ENCODE measurements around the gene LTO1. TPM values are rescaled to one million over a fixed set of nuclear protein-coding genes. Genes with fewer than 3 reads are reported as not detected.

LTO1 gene
- total and polyA plus RNA-seq, 2 of the 13 experiments (the other 11 are each of a cell fraction or from before 2014, with no cell fraction given) = 11.8 to 15.0 TPM

GRCh38 chr11:69674886-69675714, at the start of gene LTO1 (continued):
- TF ChIP-seq KAT7 (CRISPR knock-in tag; IDR thresholded peaks at IDR 0.05; ENCODE audit: borderline replicate concordance) = peak; percentile 70; the same call in 1 of the 2 replicates
- no peak for TF ChIP-seq ZNF431 (CRISPR knock-in tag; IDR thresholded peaks at IDR 0.05; ENCODE audit: borderline replicate concordance, low read depth)
- TF ChIP-seq NCOA5 (CRISPR knock-in tag; IDR thresholded peaks at IDR 0.05) = no peak
- TF ChIP-seq MED8 (CRISPR knock-in tag; IDR thresholded peaks at IDR 0.05; ENCODE audit: insufficient replicate concordance) = peak; percentile 35
- TF ChIP-seq SNAPC2 (CRISPR knock-in tag; IDR thresholded peaks at IDR 0.05) = peak; percentile 91
- peak; percentile 85; the same call in 1 of the 2 replicates for TF ChIP-seq MXD1 (CRISPR knock-in tag; IDR thresholded peaks at IDR 0.05)
- TF ChIP-seq ARNT2 (CRISPR knock-in tag; IDR thresholded peaks at IDR 0.05; ENCODE audit: low read depth) = peak; percentile 56; the same call in 1 of the 2 replicates
- no peak for TF ChIP-seq TCF7L2 (IDR thresholded peaks at IDR 0.05; ENCODE audit: low read depth, low read length)
- TF ChIP-seq ZNF256 (CRISPR knock-in tag; conservative IDR thresholded peaks at IDR 0.05) = no peak; the same call in 1 of the 2 replicates
- TF ChIP-seq CEBPG (CRISPR knock-in tag; IDR thresholded peaks at IDR 0.05) = 0 out of 2 replicates have a peak, but pooled peaks have one; percentile 3
- TF ChIP-seq MEF2D (CRISPR knock-in tag; IDR thresholded peaks at IDR 0.05) = peak; percentile 71; the same call in 1 of the 2 replicates
- TF ChIP-seq PCBP2 (optimal IDR thresholded peaks at IDR 0.05; ENCODE audit: low read depth, low read length, poor library complexity, severe bottlenecking) = no peak
- no peak for TF ChIP-seq KLF13 (CRISPR knock-in tag; IDR thresholded peaks at IDR 0.05)
- TF ChIP-seq ZNF639 (CRISPR knock-in tag; conservative IDR thresholded peaks at IDR 0.05) = peak; percentile 14; the same call in 1 of the 2 replicates
- TF ChIP-seq SAP130 (CRISPR knock-in tag; IDR thresholded peaks at IDR 0.05; ENCODE audit: low read depth) = peak; percentile 96
- TF ChIP-seq, protein P1, sequence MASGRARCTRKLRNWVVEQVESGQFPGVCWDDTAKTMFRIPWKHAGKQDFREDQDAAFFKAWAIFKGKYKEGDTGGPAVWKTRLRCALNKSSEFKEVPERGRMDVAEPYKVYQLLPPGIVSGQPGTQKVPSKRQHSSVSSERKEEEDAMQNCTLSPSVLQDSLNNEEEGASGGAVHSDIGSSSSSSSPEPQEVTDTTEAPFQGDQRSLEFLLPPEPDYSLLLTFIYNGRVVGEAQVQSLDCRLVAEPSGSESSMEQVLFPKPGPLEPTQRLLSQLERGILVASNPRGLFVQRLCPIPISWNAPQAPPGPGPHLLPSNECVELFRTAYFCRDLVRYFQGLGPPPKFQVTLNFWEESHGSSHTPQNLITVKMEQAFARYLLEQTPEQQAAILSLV (CRISPR knock-in tag; IDR thresholded peaks at IDR 0.05; ENCODE audit: borderline replicate concordance) = 0 out of 2 replicates have a peak, but pooled peaks have one; percentile 24
- no peak for TF ChIP-seq NFKBIZ (CRISPR knock-in tag; IDR thresholded peaks at IDR 0.05)
- TF ChIP-seq KDM5B (CRISPR knock-in tag; IDR thresholded peaks at IDR 0.05; ENCODE audit: borderline replicate concordance) = peak; percentile 77; the same call in 1 of the 2 replicates
- TF ChIP-seq PPARG (CRISPR knock-in tag; conservative IDR thresholded peaks at IDR 0.05) = no peak; the same call in 1 of the 2 replicates
- TF ChIP-seq ZNF12 (CRISPR knock-in tag; IDR thresholded peaks at IDR 0.05) = peak; percentile 61; the same call in 1 of the 2 replicates
- no peak for TF ChIP-seq CCAR2 (optimal IDR thresholded peaks at IDR 0.05; ENCODE audit: low read depth, low read length)
- peak; percentile 81; the same call in 1 of the 2 replicates for TF ChIP-seq CHD4 (IDR thresholded peaks at IDR 0.05; ENCODE audit: borderline replicate concordance, low read length)
- TF ChIP-seq IKZF5 (CRISPR knock-in tag; IDR thresholded peaks at IDR 0.05) = peak; percentile 27; the same call in 1 of the 2 replicates
- peak; percentile 91 for TF ChIP-seq IRF2 (CRISPR knock-in tag; IDR thresholded peaks at IDR 0.05)

All from HepG2 (cell line).